ENCODE results near the gene COL20A1.

The COL20A1 gene

GRCh38 chr20:63261060-63261794 lies 31.8 kb upstream of the COL20A1 start:
- no peak for DNase-seq

GRCh38 chr20:63261795-63262528 lies 31.0 kb upstream of the COL20A1 start:
- no peak for DNase-seq

GRCh38 chr20:63262836-63263235 lies 30.1 kb upstream of the COL20A1 start:
- no peak for DNase-seq

- no peak for DNase-seq
Observed at GRCh38 chr20:63264000-63264399, 29.0 kb upstream of the COL20A1 start.

GRCh38 chr20:63264519-63264918 lies 28.5 kb upstream of the COL20A1 start:
- no peak for DNase-seq

GRCh38 chr20:63265891-63266515 lies 27.0 kb upstream of the COL20A1 start:
- no peak for DNase-seq

- DNase-seq, result no peak
Observed at GRCh38 chr20:63267691-63268090, 25.3 kb upstream of the COL20A1 start.

GRCh38 chr20:63268256-63268655 lies 24.7 kb upstream of the COL20A1 start:
- DNase-seq, result no peak

- no peak for DNase-seq
Observed at GRCh38 chr20:63268671-63269439, 24.1 kb upstream of the COL20A1 start.

GRCh38 chr20:63269724-63270123 lies 23.3 kb upstream of the COL20A1 start:
- DNase-seq, result no peak

- no peak for DNase-seq
Observed at GRCh38 chr20:63270606-63271325, 22.2 kb upstream of the COL20A1 start.

- peak; percentile 89 for DNase-seq
Observed at GRCh38 chr20:63272105-63273058, 20.6 kb upstream of the COL20A1 start, which contains the start of gene ARFGAP1. Gene ARFGAP1 (plus strand): TSS chr20:63272813. CDS start chr20:63275581, 2,768 bp downstream.

GRCh38 chr20:63273059-63273579 lies 19.9 kb upstream of the COL20A1 start:
- DNase-seq, result no peak

- DNase-seq, result no peak
Observed at GRCh38 chr20:63273635-63274380, 19.2 kb upstream of the COL20A1 start.

- DNase-seq, result no peak
Observed at GRCh38 chr20:63274381-63275228, 18.4 kb upstream of the COL20A1 start.

- no peak for DNase-seq
Observed at GRCh38 chr20:63275825-63276224, 17.2 kb upstream of the COL20A1 start.

GRCh38 chr20:63276956-63277355 lies 16.0 kb upstream of the COL20A1 start:
- no peak for DNase-seq

- no peak for DNase-seq
Observed at GRCh38 chr20:63277466-63278272, 15.3 kb upstream of the COL20A1 start.

All from stimulated activated CD4-positive, alpha-beta T cell treated with anti-CD3 and anti-CD28 coated beads, Interleukin-1b, Interleukin-23, amount 100 ng/mL, for 48 hours (primary cell).